ENCODE measurements around the gene UMPS. TPM values are rescaled to one million over a fixed set of nuclear protein-coding genes. Genes with fewer than 3 reads are reported as not detected.
"Not testable (repeated sequence)": the region's sequence is repeated elsewhere in the genome, so short reads cannot be mapped to it uniquely, and the experiment has no call there.

UMPS gene
- total RNA-seq, 2 donors from 2014 or later, result 14.8 to 18.8 TPM

DNA sequence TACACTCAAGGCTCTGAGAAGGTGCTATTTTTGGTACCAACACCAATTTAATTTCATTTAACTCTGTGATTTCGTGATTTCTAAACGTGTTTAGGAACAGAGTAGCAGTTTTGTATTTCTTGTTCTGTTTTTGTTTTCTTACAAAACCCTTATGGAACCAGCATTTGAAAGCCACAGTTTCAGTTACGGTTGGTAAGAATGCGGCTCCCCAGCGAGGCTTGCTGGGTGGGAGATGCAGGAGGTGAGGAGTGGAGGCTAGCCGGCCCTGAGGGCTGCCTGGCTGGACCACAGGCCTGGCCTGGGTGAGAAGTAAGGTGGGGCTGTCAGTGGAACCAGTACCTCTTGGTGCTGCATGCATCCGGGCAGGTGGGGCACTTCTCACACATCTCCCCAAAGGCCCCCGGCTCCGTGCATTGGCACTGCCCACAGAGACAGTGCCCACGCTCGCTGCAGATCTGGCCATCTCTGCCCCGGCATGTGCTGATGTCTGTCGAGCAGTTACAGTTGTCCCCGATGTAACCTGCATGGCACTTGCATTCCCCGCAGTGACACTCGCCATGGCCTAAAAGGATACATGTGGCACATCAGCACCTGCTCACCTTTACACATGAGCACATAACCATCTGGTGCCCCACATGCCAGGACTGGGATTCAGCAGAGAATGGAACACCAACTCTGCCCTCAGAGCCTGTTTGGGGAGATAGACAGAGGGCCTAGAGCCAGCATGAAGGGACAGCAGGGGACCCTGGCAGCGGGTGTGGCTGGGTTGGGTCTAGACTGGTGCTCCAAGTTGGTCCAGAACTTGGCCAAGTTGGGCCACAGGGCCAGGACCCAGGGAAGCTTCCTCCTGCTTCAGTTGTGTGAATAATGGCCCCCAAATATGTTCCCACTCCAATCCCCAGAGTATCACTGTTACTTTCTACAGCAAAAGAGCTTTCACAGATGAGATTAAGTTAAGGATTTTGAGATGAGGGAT lies 43.4 kb downstream of the UMPS start:
- intact Hi-C loops (cut with DNase I), result no loop called here
- ATAC-seq (no peak), DNase-seq (no peak)

DNA sequence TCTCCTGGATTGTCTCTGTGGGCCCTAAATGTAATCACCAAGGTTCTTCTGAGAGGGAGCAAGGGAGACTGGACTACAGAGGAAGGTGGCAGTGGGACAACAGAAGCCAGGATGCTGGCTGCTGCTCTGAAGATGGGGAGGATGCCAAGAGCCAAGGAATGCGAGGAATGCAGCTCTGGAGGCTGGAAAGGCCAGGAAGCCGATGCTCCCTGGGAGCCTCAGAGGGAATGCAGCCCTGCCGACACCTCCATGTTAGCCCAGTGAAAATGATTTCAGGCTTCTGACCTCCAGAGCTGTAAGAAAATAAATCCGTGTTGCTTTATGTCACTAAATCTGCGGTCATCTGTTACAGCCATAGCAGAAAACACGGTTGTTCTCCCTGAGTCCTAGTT lies 44.1 kb downstream of the UMPS start:
- peak; percentile 64 for DNase-seq
- peak; percentile 45 to 70 for ATAC-seq
- intact Hi-C loops (cut with DNase I), result no loop called here

DNA sequence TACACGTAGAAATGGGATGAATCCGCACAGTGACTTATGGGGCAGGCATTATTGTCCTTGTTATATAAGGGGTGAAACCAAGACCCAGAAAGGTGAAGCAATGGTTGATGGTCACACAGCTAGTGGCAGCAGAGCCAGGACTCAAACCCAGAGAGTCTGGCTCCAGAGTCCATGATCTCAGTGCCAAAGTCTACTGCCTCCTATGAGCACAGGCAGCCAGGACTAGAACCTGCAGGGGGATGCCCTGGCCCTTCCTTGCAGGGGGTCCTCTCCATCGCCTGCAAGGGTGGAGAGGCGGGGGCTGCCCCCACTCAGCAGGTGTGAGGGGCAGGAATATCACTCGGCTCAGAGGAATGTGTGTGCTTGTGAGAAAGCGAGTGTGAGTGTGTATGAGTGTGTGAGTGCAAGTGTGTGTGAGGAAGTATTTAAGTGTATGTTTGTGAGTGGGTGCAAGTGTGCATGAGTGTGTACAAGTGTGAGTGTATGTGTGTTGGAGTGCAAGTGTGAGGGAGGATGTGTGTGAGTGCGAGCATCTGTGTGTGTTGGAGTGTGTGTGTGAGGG lies 44.7 kb downstream of the UMPS start:
- DNase-seq (no peak), ATAC-seq (no peak)
- intact Hi-C loops (cut with DNase I), result loop anchor here in 1 of 2 donors (5.0 kb wide), 1 partner anchor 37 kb away; no protein-coding TSS in a partner anchor

DNA sequence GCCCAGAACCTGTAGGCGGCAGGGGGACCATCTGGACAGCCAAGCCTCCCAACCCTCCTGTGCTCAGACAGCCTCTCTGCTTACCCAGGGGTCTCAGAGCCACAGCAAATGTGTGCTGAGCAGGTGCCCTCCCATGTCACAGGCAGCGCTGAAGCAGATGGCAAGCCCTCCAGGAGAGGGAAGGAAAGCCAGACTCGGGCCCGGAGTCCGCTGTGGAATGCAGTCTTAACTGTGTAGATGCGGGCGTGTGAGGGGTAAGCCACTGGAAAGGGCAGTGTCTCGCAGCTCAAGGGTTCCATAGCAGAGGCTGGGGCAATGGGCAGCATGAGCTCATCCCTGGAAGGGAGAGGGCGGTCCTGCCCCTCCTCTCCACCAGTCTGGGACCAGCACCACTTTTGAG lies 45.6 kb downstream of the UMPS start:
- no peak for DNase-seq
- ATAC-seq, result no peak
- intact Hi-C loops (cut with DNase I), result loop anchor here in 1 of 2 donors (5.0 kb wide), 1 partner anchor 36 kb away; no protein-coding TSS in a partner anchor

DNA sequence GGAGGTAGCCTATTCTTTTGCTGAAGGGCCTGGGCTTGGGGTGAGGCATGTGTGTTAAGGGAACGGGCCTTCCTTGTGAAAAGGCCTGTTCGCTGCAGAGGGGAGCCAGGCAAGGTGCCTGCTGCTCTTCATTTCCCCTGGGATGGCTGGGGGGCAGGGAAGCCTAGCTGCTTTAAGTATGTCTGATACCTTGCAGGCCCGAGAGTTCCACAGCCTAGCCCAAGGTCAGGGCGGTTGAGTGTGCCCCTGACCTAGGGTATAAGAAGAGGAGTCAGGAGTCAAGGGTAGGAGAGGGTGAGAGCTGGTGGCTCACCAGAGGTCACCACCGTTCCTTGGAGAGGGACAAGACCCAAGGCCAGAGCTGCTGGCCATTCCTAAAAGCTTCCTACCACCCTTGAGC lies 46.6 kb downstream of the UMPS start:
- DNase-seq, result no peak
- intact Hi-C loops (cut with DNase I), result loop anchor here in 1 of 2 donors (5.0 kb wide), 1 partner anchor 35 kb away; no protein-coding TSS in a partner anchor
- ATAC-seq, result no peak

DNA sequence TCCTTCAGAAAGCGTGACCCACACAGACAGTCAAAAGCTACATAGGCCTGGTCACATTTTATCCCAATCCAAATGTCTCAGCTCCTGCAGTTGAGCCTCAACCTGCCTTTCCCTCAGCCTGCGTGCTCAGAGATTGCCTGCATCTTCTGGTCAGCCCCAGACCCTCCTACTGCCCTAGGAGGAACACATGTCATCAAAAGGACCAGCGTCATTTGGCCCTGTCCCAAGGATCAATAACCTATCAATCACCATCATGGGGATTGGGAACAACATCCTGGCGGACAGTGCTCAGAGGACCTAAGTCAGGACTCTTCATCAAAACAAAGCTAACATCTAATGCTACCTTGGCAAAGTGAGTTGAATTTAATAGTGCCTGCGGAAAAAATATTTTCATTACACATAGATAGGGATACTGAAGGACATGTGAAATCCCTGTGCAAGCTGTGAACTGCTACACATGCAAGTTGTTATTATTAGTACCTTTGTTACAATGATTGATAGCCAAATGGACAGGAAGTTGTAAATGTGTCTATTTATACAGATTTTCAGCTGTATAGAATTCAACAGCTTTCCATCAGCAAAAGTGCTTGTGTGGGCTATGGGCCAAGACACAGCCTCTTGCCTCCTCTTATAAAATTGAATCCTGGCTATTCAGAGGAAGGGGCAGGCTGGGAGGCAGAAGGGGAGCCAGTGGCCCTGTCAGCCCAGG lies 47.7 kb downstream of the UMPS start:
- no peak for ATAC-seq
- intact Hi-C loops (cut with DNase I), result loop anchor here in 1 of 2 donors (5.0 kb wide), 1 partner anchor 34 kb away; no protein-coding TSS in a partner anchor

DNA sequence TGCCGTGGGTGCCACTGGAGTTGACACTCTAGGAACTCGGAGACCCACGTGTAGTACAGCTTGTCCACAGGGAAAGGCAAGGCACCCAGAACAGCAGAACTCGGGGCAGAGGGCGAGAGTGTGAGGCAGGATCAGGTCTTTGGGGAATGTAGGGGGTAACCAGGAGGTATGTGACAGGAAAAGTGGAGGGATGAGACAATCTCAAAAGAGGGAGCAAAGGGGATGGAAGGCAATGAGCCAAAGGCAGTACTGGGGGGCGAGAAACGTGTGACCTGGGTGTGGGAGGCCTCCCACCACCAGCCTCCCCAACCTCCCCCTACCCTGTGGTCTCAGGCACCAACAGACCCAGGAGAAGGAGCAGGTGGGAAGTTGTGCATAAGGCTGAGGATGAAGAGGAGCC lies 48.9 kb downstream of the UMPS start:
- intact Hi-C loops (cut with DNase I), result loop anchor here in 1 of 2 donors (5.0 kb wide), 1 partner anchor 33 kb away; no protein-coding TSS in a partner anchor
- DNase-seq (no peak), ATAC-seq (no peak)

More for the DNA sequence above, 47.7 kb downstream of the UMPS start:
- DNase-seq, result no peak

DNA sequence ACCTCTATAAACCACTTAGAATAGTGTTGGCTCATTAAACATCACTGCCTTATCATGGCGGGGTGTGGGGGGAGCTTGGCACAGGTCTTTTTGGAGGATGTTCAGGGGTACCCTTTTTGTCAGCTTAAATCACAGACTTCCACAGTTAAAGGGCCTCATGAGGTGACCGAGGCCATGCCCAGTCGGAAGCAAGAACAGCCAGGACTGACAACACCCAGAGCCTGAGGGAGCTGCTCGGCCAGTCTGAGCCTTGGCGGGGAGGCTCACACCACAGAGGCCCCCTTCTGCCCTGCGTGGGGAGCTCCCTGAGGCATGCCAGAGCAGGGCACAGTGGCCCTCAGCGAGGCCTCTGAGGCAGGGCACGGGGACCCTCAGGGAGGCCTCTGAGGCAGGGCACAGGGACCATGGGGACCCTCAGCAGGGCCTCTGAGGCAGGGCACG lies 49.5 kb downstream of the UMPS start:
- peak; percentile 3 to 9 for ATAC-seq
- intact Hi-C loops (cut with DNase I), result loop anchor here in 1 of 2 donors (5.0 kb wide), 1 partner anchor 33 kb away; no protein-coding TSS in a partner anchor
- no peak for DNase-seq

DNA sequence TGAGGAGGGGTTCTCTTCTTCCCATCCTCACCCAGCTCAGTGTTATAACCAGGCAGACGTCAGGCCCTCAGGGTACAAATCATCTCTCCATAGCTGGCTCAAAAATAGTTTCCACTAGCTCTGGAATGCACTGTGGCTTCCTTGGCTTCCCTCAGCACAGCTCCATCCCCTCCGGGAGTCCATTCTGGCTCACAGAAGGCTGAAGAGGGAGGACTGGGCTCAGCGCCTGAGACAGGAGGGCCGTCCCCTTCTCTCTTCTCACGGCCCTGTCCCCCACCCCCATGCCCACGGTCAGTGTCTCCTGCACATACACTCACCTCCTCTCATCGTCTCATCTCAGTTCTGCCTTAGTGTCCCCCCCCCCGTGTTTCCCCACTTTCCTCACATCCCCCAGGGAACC lies 50.1 kb downstream of the UMPS start:
- DNase-seq (peak; percentile 82), ATAC-seq (peak; percentile 79 to 85)
- intact Hi-C loops (cut with DNase I), result no loop called here

DNA sequence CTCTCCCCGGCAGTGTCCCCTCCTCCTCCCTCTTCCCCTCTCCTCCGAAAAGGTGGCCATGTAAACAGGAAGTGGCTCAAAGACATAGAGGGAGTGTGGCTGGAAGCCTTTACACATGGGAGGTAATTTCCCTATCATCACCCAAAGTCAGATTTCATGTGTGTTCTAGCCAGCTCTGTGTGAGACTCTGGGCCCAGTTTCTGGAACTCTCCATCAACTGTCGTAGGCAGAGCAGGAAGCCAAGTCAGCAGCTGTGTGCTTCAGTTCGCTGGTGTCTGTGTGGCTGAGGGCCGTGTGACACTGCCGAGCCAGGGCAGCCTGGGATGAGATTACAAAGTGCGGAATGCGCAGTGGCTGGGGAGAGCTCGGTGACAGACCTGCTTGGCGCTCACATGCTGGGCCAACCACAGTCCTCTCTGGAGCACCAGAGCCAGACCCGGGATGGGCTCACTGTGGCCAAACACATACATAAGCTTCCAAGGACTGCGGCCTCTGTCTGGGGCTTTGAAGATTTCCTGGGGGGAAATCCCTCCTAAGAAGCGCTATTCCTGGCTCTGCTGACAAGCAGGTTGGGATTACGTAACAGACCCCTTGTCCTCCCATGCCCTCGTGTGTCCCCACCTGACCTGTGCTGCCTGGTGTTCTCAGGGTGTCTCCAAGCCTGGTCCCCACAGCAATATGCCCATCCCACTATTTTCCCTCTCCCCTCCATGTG lies 50.7 kb downstream of the UMPS start:
- intact Hi-C loops (cut with DNase I), result no loop called here
- peak; percentile 89 to 90 for ATAC-seq

DNA sequence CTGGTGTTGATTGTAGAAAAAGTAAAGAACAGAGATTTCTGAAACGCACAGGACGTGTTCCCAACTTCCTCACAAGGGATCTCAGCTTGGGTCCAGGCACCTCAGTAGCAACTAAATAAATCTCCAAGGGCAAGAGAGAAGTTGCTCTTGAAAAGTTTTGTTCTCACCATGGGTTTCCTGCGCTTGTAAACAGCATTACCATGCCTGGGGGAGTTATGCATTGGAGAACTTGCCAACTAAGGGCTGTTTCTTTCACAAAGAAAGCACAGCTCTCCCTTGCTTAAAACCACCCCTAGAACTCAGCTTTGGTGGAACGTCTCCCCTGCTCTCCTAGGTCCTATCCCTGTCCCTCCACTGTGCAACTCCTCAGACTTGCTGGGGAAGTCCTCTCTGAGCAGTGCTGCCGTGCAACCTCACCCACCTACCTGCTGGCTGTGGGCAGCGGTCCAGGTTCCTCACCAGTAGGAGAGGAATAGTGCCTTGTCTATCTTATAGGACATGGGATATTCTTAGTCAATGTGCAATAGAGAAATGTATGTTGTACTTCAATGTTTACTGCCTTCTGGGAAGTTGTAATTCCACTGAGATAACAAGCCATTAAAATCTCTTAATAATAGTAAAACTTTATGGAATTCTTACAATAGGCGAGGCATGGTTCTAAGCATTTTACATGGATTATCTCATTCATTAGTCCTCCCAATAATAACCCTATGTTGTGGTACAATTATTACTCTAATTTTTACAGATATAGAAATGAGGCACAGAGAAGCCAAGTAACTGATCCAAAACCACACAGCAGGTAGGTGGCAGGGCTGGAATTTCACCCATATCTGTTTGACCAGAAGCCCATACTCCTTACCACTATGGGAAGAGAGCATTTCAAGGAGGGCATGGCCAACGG lies 51.5 kb downstream of the UMPS start:
- ATAC-seq (no peak), DNase-seq (no peak)
- intact Hi-C loops (cut with DNase I), result no loop called here

More for the DNA sequence above, 50.7 kb downstream of the UMPS start:
- peak; percentile 87 for DNase-seq

DNA sequence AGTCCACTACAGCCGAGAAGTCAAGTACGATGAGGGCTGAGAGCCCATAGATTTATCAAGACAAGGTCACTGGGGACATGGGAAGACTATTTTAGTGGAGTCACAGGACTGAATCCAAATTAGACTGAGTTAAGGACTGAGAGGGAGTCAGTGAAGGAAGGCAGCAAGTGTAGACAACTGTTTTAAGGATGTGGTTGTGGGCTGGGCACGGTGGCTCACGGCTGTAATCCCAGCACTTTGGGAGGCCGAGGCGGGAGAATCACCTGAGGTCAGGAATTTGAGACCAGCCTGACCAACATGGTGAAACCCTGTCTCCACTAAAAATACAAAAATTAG lies 52.1 kb downstream of the UMPS start:
- intact Hi-C loops (cut with DNase I); DNase-seq; ATAC-seq: not testable (repeated sequence)

DNA sequence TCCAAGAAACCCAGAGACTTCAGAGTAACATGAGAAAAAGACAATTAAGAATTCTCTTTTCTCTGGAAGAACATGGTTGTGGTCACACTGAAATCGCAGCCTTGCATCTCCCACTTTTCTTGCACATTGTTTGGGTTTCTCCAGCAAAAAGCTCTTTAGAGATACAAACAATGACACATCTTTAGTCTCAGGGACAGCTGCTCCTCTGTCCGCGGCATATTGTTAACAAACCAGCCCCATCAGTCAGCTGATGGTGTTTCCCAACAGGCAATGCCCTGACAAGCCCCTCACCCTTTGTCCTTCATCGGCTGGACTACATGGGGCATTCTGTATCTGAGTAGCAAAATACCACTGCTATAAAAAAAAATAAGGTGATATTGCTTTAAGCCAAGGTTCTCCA lies 53.4 kb downstream of the UMPS start:
- intact Hi-C loops (cut with DNase I), result no loop called here
- ATAC-seq (no peak), DNase-seq (no peak)

DNA sequence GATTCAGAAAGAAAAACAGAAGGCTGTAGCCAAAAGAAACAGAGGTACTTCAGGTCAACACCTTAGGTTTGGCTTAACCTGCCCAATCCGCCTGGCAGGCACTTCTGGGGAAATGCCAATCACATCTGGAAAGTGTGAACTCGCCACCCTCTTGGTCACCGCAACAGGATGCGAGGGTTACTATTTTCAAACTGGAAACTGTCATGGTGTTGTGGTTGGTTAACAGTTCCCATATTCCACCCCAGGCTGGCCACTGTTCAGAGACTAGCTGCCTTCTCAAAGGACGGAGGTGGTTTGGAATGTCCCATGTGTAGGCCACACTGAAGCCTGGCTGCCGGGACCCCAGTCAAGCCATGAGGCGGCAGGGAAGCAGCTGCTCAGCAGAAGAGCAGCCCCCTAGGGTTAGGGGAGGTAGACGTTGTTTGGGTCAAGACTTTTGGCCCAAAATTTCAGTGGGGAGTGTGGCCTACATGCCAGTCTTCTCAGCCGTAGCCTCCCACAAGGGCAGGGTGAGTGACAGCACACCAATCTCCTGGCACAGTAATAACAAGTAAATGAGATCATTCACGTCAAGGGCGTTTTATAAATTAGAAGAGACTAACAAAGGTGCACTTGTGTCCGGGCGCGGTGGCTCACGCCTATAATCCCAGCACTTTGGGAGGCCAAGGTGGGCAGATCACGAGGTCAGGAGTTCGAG lies 54.6 kb downstream of the UMPS start:
- intact Hi-C loops (cut with DNase I), result no loop called here
- DNase-seq, result no peak
- no peak for ATAC-seq

DNA sequence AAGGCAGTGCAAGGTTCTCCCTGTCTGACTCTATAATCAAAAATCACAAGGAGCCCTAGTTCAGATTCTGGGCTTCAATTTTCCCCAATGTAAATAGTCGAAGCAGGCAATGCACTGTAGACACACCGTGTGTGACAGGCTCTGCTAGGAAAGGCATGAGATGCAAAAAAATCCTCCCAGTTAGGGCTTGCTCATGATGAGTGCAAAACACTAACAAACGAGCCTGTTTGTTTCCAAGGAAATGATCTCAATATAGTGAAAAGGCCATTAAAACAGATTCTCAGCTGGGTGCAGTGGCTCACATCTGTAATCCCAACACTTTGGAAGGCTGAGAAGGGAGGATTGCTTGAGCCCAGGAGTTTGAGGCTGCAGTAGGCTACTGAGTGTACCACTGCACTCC lies 55.7 kb downstream of the UMPS start:
- no peak for DNase-seq
- no peak for ATAC-seq
- intact Hi-C loops (cut with DNase I), result no loop called here

DNA sequence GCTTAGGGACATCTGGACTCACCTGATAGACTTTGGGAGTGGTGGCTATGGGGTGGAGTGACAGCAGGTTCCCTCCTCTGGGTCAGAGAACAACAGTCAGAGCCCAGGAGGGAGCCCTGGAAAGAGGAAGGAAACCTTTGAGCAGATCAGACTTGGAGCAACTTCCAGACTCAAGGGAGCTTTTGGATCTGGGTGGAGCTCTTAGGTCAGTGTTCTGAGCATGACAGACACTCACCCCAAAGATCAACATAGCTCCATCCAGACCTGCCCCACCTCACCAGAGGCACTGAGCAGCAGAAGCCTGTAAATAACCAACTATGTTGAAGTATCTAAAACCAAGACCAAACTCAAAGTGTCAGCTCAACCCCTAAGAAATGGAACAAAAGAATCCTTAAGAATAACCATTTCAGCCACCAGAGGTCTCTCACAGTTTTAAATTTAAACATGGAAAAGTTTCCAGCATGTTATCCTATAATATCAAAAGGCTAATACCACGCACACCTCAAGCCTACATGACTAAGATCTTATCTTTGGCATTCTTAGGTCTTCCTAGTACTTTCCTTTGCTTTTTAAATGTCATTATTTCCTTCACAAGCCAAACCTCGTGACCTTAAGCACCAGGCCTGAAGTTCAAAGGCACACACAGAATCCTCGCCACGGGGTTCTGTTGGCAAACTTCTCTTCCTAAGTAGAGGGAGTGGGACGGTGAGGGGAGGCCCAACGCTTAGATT lies 56.4 kb downstream of the UMPS start:
- ATAC-seq (peak; percentile 18 to 54), DNase-seq (no peak)
- intact Hi-C loops (cut with DNase I), result no loop called here
